ENCODE measurements around the gene PCDHA10.

Gene PCDHA10

GRCh38 chr5:140883927-140884697 lies 28.4 kb downstream of the PCDHA10 start:
- DNase-seq: no peak

- DNase-seq: no peak
Measured at GRCh38 chr5:140916325-140916724, 60.6 kb downstream of the PCDHA10 start.

Data from stimulated activated naive CD4-positive, alpha-beta T cell (primary cell).